DLD1 (cell line): ENCODE results near the gene SYCN.

Experiments used
- in situ Hi-C: cut with HindIII; loops from 2 replicates; pipeline ENCODE4 v1.10.0; 2017; ENCODE audit warnings: low sequenced_read_pairs

The SYCN gene

DNA sequence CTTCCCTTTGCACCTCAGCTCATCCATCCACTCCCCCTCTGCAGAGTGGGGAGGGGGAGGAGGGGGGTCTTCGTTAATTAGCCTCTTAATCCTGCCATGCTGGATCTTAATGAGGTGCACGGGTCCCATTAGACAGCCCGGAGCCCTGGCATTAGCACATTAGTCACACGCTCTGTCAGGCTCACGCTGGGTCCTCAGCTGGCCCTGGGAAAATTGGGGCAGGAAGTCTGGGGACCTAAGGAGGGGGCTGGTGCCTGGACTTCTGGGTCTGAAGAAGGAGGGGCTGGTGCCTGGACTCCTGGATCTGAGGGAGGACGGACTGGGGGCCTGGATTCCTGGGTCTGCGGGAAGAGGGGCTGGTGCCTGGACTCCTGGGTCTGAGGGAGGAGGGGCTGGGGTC is 7.7 kb downstream of the SYCN start:
- in situ Hi-C loops, result no loop called here

GRCh38 chr19:39195755-39196154 is 8.3 kb downstream of the SYCN start:
- in situ Hi-C loops, result no loop called here

GRCh38 chr19:39194832-39195542 is 9.1 kb downstream of the SYCN start:
- in situ Hi-C loops, result no loop called here

- in situ Hi-C loops, result no loop called here
Measured at GRCh38 chr19:39193803-39194202, 10.3 kb downstream of the SYCN start.

DNA sequence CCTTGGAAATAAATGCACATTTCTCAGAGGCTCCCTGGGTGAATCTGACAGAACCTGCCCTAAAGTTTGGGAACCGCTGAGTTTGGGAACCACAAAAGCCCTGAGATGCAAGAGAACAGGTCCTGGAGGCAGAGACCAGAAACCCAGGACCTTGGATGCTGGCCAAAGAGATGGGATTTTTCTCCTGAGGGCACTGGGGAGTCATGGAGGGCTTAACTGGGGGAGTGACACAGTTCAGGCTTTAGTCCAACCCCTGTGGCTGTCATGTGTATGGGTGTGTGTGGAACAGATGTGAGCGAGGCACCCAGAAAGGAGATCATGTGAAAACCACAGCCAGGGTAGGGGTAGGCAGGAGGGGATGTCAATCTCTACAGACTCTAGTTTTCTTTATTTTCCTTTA is 11.2 kb downstream of the SYCN start:
- in situ Hi-C loops, result no loop called here

DNA sequence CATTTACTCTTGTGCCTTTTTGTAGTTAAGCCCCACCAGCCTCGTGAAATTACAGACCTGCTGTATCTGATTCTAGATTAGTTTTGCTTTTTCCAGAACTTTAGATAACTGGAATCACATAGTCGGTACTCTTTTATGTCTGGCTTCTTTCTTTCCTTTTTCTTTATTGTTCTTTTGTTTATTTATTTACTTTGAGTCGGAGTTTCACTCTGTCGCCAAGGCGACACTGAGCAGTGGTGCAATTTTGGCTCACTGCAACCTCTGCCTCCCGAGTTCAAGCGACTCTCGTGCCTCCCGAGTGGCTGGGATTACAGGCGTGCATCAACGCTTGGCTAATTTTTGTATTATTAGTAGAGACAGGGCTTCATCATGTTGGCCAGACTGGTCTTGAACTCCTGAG is 13.3 kb downstream of the SYCN start:
- in situ Hi-C loops, result no loop called here

GRCh38 chr19:39188960-39189359 is 15.1 kb downstream of the SYCN start:
- in situ Hi-C loops, result no loop called here

DNA sequence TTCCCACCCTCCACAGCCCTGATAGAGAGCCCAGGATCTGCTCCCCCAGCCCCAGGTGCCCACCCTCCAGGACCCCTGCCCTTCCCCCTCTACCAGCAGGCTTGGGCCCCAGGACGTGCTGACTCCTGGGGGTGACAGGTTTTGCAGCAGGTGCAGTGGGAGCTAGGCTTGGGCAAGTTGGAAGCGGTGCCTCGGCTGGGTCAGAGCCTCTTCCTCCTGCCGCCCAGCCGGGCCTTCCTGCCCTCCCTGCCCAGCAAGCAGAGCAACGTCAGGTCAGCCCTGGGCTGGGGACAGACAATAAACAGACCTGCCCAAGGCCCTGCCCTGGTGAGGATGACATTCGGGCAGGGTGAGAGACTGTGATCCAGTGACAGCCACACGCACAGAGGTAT is 16.5 kb downstream of the SYCN start:
- in situ Hi-C loops, result no loop called here

- in situ Hi-C loops, result no loop called here
Measured at GRCh38 chr19:39186391-39186790, 17.7 kb downstream of the SYCN start.

GRCh38 chr19:39183104-39183503 is 21.0 kb downstream of the SYCN start:
- in situ Hi-C loops, result no loop called here

- in situ Hi-C loops, result no loop called here
Measured at GRCh38 chr19:39182174-39182505, 21.9 kb downstream of the SYCN start.

- in situ Hi-C loops, result no loop called here
Measured at GRCh38 chr19:39181500-39182173, 22.4 kb downstream of the SYCN start.

DNA sequence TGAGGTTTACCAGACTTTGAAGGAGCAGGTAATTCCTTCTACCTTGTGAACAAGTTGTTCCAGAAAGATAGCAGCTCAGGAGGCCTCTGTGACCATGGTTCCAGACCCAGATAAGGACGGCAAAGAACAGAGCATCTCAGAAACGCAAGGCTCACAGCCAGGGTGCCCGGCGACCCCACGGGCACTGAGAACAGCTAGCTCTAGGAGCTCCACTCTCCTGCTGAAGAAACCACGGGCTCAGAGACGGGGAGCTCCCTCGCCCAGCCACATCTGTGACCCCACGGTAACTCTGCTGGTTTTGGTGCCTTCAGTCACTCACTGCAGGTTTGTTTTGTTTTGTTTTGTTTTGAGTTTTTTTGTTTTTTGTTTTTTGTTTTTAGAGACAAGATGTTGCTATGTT is 23.3 kb downstream of the SYCN start:
- in situ Hi-C loops, result no loop called here

GRCh38 chr19:39179754-39180153 is 24.3 kb downstream of the SYCN start:
- in situ Hi-C loops, result no loop called here

DNA sequence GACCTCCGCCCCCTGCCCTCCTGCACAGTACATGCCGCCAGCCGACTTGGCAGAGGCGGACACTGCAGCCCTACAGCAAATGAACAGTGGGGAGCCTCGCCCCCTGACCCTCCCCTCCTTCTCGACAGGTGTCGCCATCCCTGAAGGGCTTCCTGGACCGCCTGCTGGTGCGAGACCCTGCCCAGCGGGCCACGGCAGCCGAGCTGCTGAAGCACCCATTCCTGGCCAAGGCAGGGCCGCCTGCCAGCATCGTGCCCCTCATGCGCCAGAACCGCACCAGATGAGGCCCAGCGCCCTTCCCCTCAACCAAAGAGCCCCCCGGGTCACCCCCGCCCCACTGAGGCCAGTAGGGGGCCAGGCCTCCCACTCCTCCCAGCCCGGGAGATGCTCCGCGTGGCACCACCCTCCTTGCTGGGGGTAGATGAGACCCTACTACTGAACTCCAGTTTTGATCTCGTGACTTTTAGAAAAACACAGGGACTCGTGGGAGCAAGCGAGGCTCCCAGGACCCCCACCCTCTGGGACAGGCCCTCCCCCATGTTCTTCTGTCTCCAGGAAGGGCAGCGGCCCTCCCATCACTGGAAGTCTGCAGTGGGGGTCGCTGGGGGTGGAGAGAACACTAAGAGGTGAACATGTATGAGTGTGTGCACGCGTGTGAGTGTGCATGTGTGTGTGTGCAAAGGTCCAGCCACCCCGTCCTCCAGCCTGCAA is 25.6 kb downstream of the SYCN start:
- in situ Hi-C loops, result no loop called here

DNA sequence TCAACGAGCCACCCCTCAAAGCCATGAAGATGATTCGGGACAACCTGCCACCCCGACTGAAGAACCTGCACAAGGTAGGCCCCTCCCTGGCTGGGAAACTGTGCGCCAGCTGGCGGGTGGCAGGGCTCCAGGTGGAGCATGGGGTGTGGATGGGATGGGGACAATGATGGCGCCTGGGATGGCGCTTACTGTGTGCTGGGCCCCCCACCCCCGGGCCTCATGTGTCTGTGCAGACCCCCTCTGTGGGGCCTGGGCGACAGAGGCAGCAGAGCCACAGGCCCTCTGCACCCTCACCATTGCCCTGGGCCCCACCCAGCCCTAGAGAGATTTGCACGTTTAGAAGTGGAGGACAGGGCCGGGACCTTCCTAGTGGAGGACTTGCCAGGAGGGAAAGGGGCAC is 26.3 kb downstream of the SYCN start:
- in situ Hi-C loops, result no loop called here

- in situ Hi-C loops, result no loop called here
Measured at GRCh38 chr19:39177110-39177699, 26.9 kb downstream of the SYCN start.

DNA sequence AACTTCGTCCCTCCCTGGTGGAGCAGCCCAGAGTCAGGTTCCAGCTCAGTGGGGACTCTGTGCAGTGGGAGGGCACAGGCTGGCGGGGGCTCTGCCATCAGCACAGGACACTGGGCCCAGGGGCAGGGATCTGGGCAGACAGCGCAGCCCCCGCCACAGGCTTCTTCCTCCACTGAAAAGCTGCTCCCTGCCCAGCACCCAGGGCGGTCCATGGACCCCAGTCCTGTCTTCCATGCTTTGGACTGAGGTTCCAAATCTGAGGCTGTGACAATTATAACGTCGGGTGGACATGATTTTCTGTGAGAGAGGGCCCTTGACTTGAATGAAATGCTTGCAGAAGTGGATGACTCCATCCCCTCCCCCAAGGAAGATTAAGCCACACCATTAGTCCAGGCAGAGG is 28.5 kb downstream of the SYCN start:
- in situ Hi-C loops, result no loop called here

GRCh38 chr19:39174558-39175544 is 29.2 kb downstream of the SYCN start:
- in situ Hi-C loops, result no loop called here

DNA sequence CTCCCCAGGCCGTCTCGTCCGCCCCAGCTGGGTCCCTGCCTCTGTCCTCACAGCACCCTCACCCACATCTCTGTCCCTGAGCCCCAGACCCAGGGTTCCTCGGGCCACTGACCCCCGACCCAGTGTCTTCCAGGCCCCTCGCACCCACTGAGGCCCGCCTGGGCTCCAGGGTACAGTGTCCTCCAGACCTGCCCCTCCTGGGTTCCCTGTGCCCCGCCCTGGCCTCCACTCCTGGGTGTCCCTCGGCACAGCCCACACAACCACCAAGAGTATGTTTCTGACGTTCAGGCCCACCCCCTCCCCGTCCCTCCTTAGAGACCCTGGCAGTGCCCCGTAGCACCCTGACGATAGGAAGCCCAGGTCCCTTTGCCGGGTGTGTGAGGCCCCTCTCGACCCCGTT is 29.9 kb downstream of the SYCN start:
- in situ Hi-C loops, result no loop called here

GRCh38 chr19:39173502-39173991 is 30.5 kb downstream of the SYCN start:
- in situ Hi-C loops, result no loop called here
